ENCODE data around the gene IGFL2. TPM values are rescaled to one million over a fixed set of nuclear protein-coding genes. Genes with fewer than 3 reads are reported as not detected.

The IGFL2 gene
- total RNA-seq, 4 donors from 2014 or later, result 0.61 TPM; not detected in 3

- DNase-seq, result no peak
- intact Hi-C loops (cut with DNase I; ENCODE audit: low total_unique reads), result no loop called here
- Histone ChIP-seq H3K27me3 (no peaks in the 10 kb centered on the region), H3K4me1 (no peaks in the 10 kb centered on the region), H3K9me3 (no peaks in the 10 kb centered on the region), H3K27ac (no peak overlapping the region), H3K4me3 (no peak overlapping the region), H3K36me3 (no peaks in the 10 kb centered on the region)
- TF ChIP-seq CTCF (IDR thresholded peaks at IDR 0.05) (no peak), POLR2A (IDR thresholded peaks at IDR 0.05) (no peak)
Measured at GRCh38 chr19:46162731-46163130, 14.7 kb downstream of the IGFL2 start.

GRCh38 chr19:46173886-46174480 lies 25.9 kb downstream of the IGFL2 start:
- Histone ChIP-seq H3K27ac (no peak overlapping the region), H3K27me3 (no peaks in the 10 kb centered on the region), H3K9me3 (no peaks in the 10 kb centered on the region), H3K36me3 (no peaks in the 10 kb centered on the region), H3K4me3 (no peak overlapping the region), H3K4me1 (no peaks in the 10 kb centered on the region)
- DNase-seq, result no peak
- no peak for TF ChIP-seq POLR2A (IDR thresholded peaks at IDR 0.05)
- no peak for TF ChIP-seq CTCF (IDR thresholded peaks at IDR 0.05)
- intact Hi-C loops (cut with DNase I; ENCODE audit: low total_unique reads), result no loop called here

- no peak overlapping the region for H3K27ac ChIP-seq
- DNase-seq, result no peak
- intact Hi-C loops (cut with DNase I; ENCODE audit: low total_unique reads), result no loop called here
- no peak overlapping the region for H3K4me3 ChIP-seq
- no peaks in the 10 kb centered on the region for H3K27me3 ChIP-seq
- no peaks in the 10 kb centered on the region for H3K4me1 ChIP-seq
- no peaks in the 10 kb centered on the region for H3K36me3 ChIP-seq
- no peak for TF ChIP-seq POLR2A (IDR thresholded peaks at IDR 0.05)
- no peak for TF ChIP-seq CTCF (IDR thresholded peaks at IDR 0.05)
- H3K9me3 ChIP-seq, result no peaks in the 10 kb centered on the region
Measured at GRCh38 chr19:46176116-46176860, 28.2 kb downstream of the IGFL2 start.

- TF ChIP-seq POLR2A (IDR thresholded peaks at IDR 0.05), result no peak
- Histone ChIP-seq H3K9me3 (no peaks in the 10 kb centered on the region), H3K4me3 (no peak overlapping the region), H3K4me1 (no peaks in the 10 kb centered on the region), H3K27me3 (no peaks in the 10 kb centered on the region), H3K27ac (no peak overlapping the region), H3K36me3 (no peaks in the 10 kb centered on the region)
- DNase-seq, result no peak
- intact Hi-C loops (cut with DNase I; ENCODE audit: low total_unique reads), result no loop called here
Measured at GRCh38 chr19:46179076-46179759, 31.2 kb downstream of the IGFL2 start.

GRCh38 chr19:46180701-46181387 lies 32.8 kb downstream of the IGFL2 start:
- TF ChIP-seq CTCF (IDR thresholded peaks at IDR 0.05) (no peak), POLR2A (IDR thresholded peaks at IDR 0.05) (no peak)
- DNase-seq, result no peak
- Histone ChIP-seq H3K27ac (no peak overlapping the region), H3K9me3 (no peaks in the 10 kb centered on the region), H3K27me3 (no peaks in the 10 kb centered on the region), H3K4me3 (no peak overlapping the region), H3K36me3 (no peaks in the 10 kb centered on the region), H3K4me1 (no peaks in the 10 kb centered on the region)
- intact Hi-C loops (cut with DNase I; ENCODE audit: low total_unique reads), result no loop called here
